K562 (cell line): ENCODE measurements around the gene ATP6V0C.

Experiments used
- CEBPG ChIP-seq, 3 experiments: fragments of 200-800 bp in 1 of 3; sonication (Bioruptor generic) in 1 of 3; sonication (generic) in 1 of 3; formaldehyde crosslinking in 1 of 3; IDR thresholded peaks in 2 of 3; conservative IDR thresholded peaks in 1 of 3; 2 replicates each; pipeline versions ENCODE4 v1.6.1 to v1.8.0; 2016 to 2022; ENCODE audit warnings: missing compliant biosample characterization in 2 of 3, missing genetic modification characterization in 2 of 3, mild to moderate bottlenecking in 1 of 3, missing genetic modification reagents in 1 of 3
- EP300 ChIP-seq: IDR thresholded peaks from 2 replicates; pipeline ENCODE4 v1.6.1; 2012; ENCODE audit warnings: low read length, improper control_type of control experiment
- GTF2F1 ChIP-seq: IDR thresholded peaks from 2 replicates; pipeline ENCODE4 v1.6.1; 2011; ENCODE audit warnings: low read depth, low read length, improper control_type of control experiment
- POLR2AphosphoS5 ChIP-seq: IDR thresholded peaks from 2 replicates; pipeline ENCODE4 v1.6.1; 2011; ENCODE audit warnings: mild to moderate bottlenecking, low read depth, low read length, moderate library complexity; ENCODE audit not compliant: control insufficient read depth, insufficient read depth
- TF ChIP-seq, protein P1 (sequence below): fragments of 250-450 bp; sonication (Bioruptor Pico); IDR thresholded peaks from 2 replicates; pipeline ENCODE4 v1.5.0; 2020; ENCODE audit warnings: mild to moderate bottlenecking, borderline replicate concordance
- TF ChIP-seq, protein P2 (sequence below): fragments of 250-450 bp; sonication (Bioruptor Pico); IDR thresholded peaks from 2 replicates; pipeline ENCODE4 v1.8.0; 2021; ENCODE audit warnings: borderline replicate concordance, mild to moderate bottlenecking, moderate library complexity; ENCODE audit not compliant: poor library complexity, severe bottlenecking

DNA sequence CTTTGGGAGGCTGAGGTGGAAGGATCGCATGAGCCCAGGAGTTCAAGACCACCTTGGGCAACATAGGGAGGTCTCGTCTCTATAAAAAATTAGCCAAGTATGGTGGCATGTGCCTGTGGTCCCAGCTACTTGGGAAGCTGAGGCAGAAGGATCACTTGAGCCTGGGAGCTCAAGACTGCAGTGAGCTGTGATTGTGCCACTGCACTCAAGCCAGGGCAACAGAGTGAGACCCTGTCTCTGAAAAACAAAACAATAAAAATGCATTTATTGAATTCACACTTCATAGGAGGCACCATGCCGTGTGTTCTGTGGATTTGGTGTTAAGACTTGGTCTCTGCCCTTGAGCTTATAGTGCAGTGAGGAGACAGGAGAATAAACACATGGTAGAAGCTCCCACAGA lies 36.4 kb upstream of the ATP6V0C start:
- TF ChIP-seq CEBPG (CRISPR knock-in tag; IDR thresholded peaks at IDR 0.05) = no peak
- TF ChIP-seq CEBPG (tag; conservative IDR thresholded peaks at IDR 0.05 in 1 of 2, IDR thresholded peaks at IDR 0.05 in 1 of 2) = no peak
- TF ChIP-seq POLR2AphosphoS5 = no peak
- TF ChIP-seq, protein P1, sequence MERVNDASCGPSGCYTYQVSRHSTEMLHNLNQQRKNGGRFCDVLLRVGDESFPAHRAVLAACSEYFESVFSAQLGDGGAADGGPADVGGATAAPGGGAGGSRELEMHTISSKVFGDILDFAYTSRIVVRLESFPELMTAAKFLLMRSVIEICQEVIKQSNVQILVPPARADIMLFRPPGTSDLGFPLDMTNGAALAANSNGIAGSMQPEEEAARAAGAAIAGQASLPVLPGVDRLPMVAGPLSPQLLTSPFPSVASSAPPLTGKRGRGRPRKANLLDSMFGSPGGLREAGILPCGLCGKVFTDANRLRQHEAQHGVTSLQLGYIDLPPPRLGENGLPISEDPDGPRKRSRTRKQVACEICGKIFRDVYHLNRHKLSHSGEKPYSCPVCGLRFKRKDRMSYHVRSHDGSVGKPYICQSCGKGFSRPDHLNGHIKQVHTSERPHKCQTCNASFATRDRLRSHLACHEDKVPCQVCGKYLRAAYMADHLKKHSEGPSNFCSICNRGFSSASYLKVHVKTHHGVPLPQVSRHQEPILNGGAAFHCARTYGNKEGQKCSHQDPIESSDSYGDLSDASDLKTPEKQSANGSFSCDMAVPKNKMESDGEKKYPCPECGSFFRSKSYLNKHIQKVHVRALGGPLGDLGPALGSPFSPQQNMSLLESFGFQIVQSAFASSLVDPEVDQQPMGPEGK (CRISPR knock-in tag) = no peak
- no peak for TF ChIP-seq GTF2F1
- TF ChIP-seq, protein P2, sequence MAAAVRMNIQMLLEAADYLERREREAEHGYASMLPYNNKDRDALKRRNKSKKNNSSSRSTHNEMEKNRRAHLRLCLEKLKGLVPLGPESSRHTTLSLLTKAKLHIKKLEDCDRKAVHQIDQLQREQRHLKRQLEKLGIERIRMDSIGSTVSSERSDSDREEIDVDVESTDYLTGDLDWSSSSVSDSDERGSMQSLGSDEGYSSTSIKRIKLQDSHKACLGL (CRISPR knock-in tag) = no peak
- no peak for TF ChIP-seq EP300
